HepG2 (cell line): ENCODE data around the gene ZNF747. TPM values are rescaled to one million over a fixed set of nuclear protein-coding genes. Genes with fewer than 3 reads are reported as not detected.

Experiments
- ADNP ChIP-seq: sonication (generic); formaldehyde crosslinking; IDR thresholded peaks from 2 replicates; pipeline ENCODE4 v1.4.0; 2020; ENCODE audit warnings: missing genetic modification reagents
- CC2D1A ChIP-seq: sonication (generic); formaldehyde crosslinking; IDR thresholded peaks from 2 replicates; pipeline ENCODE4 v1.8.1; 2023; ENCODE audit warnings: mild to moderate bottlenecking, missing genetic modification reagents
- KLF6 ChIP-seq: IDR thresholded peaks from 2 replicates; pipeline ENCODE4 v1.8.0; 2016; ENCODE audit warnings: missing biosample characterization, missing genetic modification reagents
- NR2C2 ChIP-seq: sonication (generic); formaldehyde crosslinking; IDR thresholded peaks from 2 replicates; pipeline ENCODE4 v1.4.0; 2020; ENCODE audit warnings: missing genetic modification reagents, mild to moderate bottlenecking, moderate library complexity, borderline replicate concordance
- RFXANK ChIP-seq: IDR thresholded peaks from 2 replicates; pipeline ENCODE4 v1.6.1; 2016
- SIN3A ChIP-seq: IDR thresholded peaks from 2 replicates; pipeline ENCODE4 v1.6.1; 2011; ENCODE audit warnings: low read depth, mild to moderate bottlenecking, control low read depth, low read length, borderline replicate concordance
- SP1 ChIP-seq, 2 experiments: fragments of 450-650 bp in 1 of 2; sonication (generic) in 1 of 2; formaldehyde crosslinking in 1 of 2; IDR thresholded peaks; 2 replicates each; pipeline versions ENCODE4 v1.4.0 to v1.6.1; 2016 to 2020; ENCODE audit warnings: missing genetic modification reagents in 1 of 2
- TARDBP ChIP-seq: sonication (generic); formaldehyde crosslinking; IDR thresholded peaks from 2 replicates; pipeline ENCODE4 v1.8.0; 2022; ENCODE audit warnings: mild to moderate bottlenecking, missing genetic modification reagents
- TBL1XR1 ChIP-seq: fragments of 150-350 bp; IDR thresholded peaks from 2 replicates; pipeline ENCODE4 v1.6.1; 2014; ENCODE audit warnings: borderline replicate concordance, low read length; ENCODE audit not compliant: partially characterized antibody
- TBX2 ChIP-seq: sonication (generic); formaldehyde crosslinking; IDR thresholded peaks from 2 replicates; pipeline ENCODE4 v1.5.0; 2020; ENCODE audit warnings: missing genetic modification reagents, mild to moderate bottlenecking, borderline replicate concordance
- ZC3H4 ChIP-seq: sonication (generic); formaldehyde crosslinking; IDR thresholded peaks from 2 replicates; pipeline ENCODE4 v1.4.0; 2020; ENCODE audit warnings: missing genetic modification reagents, borderline replicate concordance
- ZFP82 ChIP-seq: sonication (generic); formaldehyde crosslinking; IDR thresholded peaks from 2 replicates; pipeline ENCODE4 v1.5.1; 2020; ENCODE audit warnings: mild to moderate bottlenecking, missing genetic modification reagents, borderline replicate concordance
- ZNF263 ChIP-seq: sonication (generic); formaldehyde crosslinking; IDR thresholded peaks from 2 replicates; pipeline ENCODE4 v1.4.0; 2020; ENCODE audit warnings: missing genetic modification reagents
- ZNF274 ChIP-seq: sonication (generic); formaldehyde crosslinking; IDR thresholded peaks from 2 replicates; pipeline ENCODE4 v1.5.1; 2020; ENCODE audit warnings: mild to moderate bottlenecking, missing genetic modification reagents
- ZNF335 ChIP-seq: sonication (generic); formaldehyde crosslinking; IDR thresholded peaks from 2 replicates; pipeline ENCODE4 v1.4.0; 2020; ENCODE audit warnings: missing genetic modification reagents
- ZNF557 ChIP-seq: sonication (generic); formaldehyde crosslinking; IDR thresholded peaks from 2 replicates; pipeline ENCODE4 v1.4.0; 2020; ENCODE audit warnings: missing genetic modification reagents
- ZNF598 ChIP-seq: sonication (generic); formaldehyde crosslinking; IDR thresholded peaks from 2 replicates; pipeline ENCODE4 v1.5.1; 2020; ENCODE audit warnings: mild to moderate bottlenecking, missing genetic modification reagents, borderline replicate concordance
- ZNF629 ChIP-seq: sonication (generic); formaldehyde crosslinking; conservative IDR thresholded peaks from 2 replicates; pipeline ENCODE4 v1.5.0; 2020; ENCODE audit warnings: missing genetic modification reagents
- ZSCAN9 ChIP-seq: IDR thresholded peaks from 2 replicates; pipeline ENCODE4 v1.6.1; 2016; ENCODE audit warnings: borderline replicate concordance
- polyA plus RNA-seq, 8 experiments: library from polyadenylated mRNA; depleted of rRNA in 3 of 8; stranded (reverse) in 7 of 8; unstranded in 1 of 8; fragments of >200 nt; fragmentation: Illumina TruSeq in 4 of 8; extraction: Trizol in 4 of 8; gene quantifications; 2 replicates each; pipeline versions ENCODE4 v1.2.1 to v1.2.3, GENCODE V29; 2011 to 2016; ENCODE audit warnings: low read depth in 4 of 8, missing spikeins in 1 of 8, mixed read lengths in 1 of 8; ENCODE audit not compliant: insufficient read depth in 1 of 8
- total RNA-seq, 5 experiments: library from RNA; depleted of rRNA; stranded (reverse); fragments of >200 nt; fragmentation: Illumina TruSeq; extraction: Trizol; gene quantifications; 2 replicates each; pipeline ENCODE4 v1.2.3, GENCODE V29; 2016; ENCODE audit warnings: low read depth in 1 of 5
- TF ChIP-seq, protein P1 (sequence below): sonication (generic); formaldehyde crosslinking; IDR thresholded peaks from 2 replicates; pipeline ENCODE4 v1.4.0; 2020; ENCODE audit warnings: missing genetic modification reagents
- TF ChIP-seq, protein P2 (sequence below): sonication (generic); formaldehyde crosslinking; IDR thresholded peaks from 2 replicates; pipeline ENCODE4 v1.8.1; 2023; ENCODE audit warnings: mild to moderate bottlenecking, moderate library complexity, missing genetic modification reagents
- TF ChIP-seq, protein P3 (sequence below): sonication (generic); formaldehyde crosslinking; IDR thresholded peaks from 2 replicates; pipeline ENCODE4 v1.8.1; 2023; ENCODE audit warnings: mild to moderate bottlenecking, inconsistent platforms, moderate library complexity, missing genetic modification reagents, borderline replicate concordance
- TF ChIP-seq, protein P4 (sequence below): sonication (generic); formaldehyde crosslinking; IDR thresholded peaks from 2 replicates; pipeline ENCODE4 v1.4.0; 2020; ENCODE audit warnings: mild to moderate bottlenecking, missing genetic modification reagents
- TF ChIP-seq, protein P5 (sequence below): sonication (generic); formaldehyde crosslinking; IDR thresholded peaks from 2 replicates; pipeline ENCODE4 v1.5.0; 2020; ENCODE audit warnings: missing genetic modification reagents

The ZNF747 gene
- total and polyA plus RNA-seq, 2 of the 13 experiments (the other 11 are each of a cell fraction or from before 2014, with no cell fraction given), result 7.2 to 10.2 TPM

DNA sequence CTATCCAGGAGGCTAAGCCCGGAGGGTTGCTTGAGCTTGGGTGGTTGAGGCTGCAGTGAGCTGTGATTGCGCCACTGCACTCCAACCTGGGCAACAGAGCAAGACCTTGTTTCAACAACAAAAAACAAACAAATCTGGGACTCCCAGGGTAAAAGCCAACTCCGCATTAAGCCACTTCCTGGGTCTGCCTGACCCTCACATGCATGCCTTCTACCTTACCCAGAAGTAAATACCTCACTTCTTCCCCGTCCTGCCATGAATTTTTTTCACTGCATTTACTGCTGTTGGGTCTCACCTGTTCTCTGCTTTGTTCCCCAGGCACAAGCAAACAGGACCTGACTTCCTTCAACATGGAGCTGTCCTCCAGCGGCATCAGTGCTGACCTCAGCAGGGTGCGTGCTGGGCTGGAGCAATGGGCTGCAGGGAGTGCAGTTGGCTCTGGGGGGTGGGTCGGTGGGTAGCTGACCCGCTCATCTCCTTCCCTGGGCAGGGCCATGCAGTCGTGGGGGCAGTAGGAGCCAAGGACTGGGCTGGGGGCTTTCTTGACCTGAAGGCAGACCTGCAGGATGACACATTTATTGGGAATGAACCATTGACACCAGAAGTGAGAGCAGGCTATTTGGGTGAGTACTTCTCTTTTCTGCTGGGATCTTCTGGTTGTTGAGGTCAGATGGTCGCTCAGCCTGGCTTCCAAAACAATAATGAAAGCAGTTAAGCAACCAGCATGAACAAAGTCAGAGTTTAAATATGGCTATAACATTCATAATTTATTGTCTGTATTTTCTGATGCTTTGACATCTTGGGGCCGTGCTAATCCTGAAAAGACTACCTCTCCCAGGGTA, 45.7 kb downstream of the ZNF747 start (continued):
- TF ChIP-seq, protein P1, sequence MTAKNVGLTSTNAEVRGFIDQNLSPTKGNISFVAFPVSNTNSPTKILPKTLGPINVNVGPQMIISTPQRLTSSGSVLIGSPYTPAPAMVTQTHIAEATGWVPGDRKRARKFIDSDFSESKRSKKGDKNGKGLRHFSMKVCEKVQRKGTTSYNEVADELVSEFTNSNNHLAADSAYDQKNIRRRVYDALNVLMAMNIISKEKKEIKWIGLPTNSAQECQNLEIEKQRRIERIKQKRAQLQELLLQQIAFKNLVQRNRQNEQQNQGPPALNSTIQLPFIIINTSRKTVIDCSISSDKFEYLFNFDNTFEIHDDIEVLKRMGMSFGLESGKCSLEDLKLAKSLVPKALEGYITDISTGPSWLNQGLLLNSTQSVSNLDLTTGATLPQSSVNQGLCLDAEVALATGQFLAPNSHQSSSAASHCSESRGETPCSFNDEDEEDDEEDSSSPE (CRISPR knock-in tag), result no peak
- TF ChIP-seq, protein P2, sequence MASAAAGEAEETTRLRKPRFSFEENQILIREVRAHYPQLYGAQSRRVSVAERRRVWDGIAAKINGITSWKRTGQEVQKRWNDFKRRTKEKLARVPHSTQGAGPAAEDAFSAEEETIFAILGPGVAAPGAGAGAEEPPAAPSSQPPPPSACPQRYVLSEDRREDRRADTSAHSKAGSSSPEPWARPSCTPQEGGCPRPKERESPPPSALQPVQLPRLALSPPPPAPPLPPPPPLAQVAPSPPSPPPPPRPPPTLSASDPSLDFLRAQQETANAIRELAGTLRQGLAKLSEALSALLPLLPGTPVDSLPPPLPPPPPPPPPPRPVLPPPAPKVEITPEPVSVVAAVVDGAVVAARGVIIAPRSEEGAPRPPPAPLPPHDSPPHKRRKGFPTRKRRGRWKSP (CRISPR knock-in tag), result peak; percentile 57; the same call in 1 of the 2 replicates
- TF ChIP-seq TBX2 (CRISPR knock-in tag) (peak; percentile 70; the same call in 1 of the 2 replicates), SIN3A (peak; percentile 63; the same call in 1 of the 2 replicates), ZNF335 (no peak), KLF6 (CRISPR knock-in tag) (peak; percentile 73; the same call in 1 of the 2 replicates), ZSCAN9 (CRISPR knock-in tag) (peak; percentile 53; the same call in 1 of the 2 replicates), CC2D1A (CRISPR knock-in tag) (no peak), NR2C2 (CRISPR knock-in tag) (peak; percentile 38; the same call in 1 of the 2 replicates), SP1 (IDR thresholded peaks at IDR 0.05) (no peak), SP1 (CRISPR knock-in tag; IDR thresholded peaks at IDR 0.05) (no peak), TARDBP (CRISPR knock-in tag) (peak; percentile 31; the same call in 1 of the 2 replicates), ZC3H4 (CRISPR knock-in tag) (no peak), TBL1XR1 (peak; percentile 42), ZFP82 (CRISPR knock-in tag) (no peak), ZNF263 (CRISPR knock-in tag) (peak; percentile 65), ADNP (peak; percentile 88; the same call in 1 of the 2 replicates), ZNF274 (CRISPR knock-in tag) (peak; percentile 35; the same call in 1 of the 2 replicates), ZNF629 (CRISPR knock-in tag) (0 out of 2 replicates have a peak, but pooled peaks have one; percentile 35), ZNF557 (0 out of 2 replicates have a peak, but pooled peaks have one; percentile 75), ZNF598 (CRISPR knock-in tag) (peak; percentile 72; the same call in 1 of the 2 replicates), RFXANK (CRISPR knock-in tag) (no peak)
- TF ChIP-seq, protein P3, sequence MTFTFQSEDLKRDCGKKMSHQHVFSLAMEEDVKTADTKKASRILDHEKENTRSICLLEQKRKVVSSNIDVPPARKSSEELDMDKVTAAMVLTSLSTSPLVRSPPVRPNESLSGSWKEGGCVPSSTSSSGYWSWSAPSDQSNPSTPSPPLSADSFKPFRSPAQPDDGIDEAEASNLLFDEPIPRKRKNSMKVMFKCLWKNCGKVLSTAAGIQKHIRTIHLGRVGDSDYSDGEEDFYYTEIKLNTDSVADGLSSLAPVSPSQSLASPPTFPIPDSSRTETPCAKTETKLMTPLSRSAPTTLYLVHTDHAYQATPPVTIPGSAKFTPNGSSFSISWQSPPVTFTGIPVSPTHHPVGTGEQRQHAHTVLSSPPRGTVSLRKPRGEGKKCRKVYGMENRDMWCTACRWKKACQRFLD (CRISPR knock-in tag), result no peak
- TF ChIP-seq, protein P4, sequence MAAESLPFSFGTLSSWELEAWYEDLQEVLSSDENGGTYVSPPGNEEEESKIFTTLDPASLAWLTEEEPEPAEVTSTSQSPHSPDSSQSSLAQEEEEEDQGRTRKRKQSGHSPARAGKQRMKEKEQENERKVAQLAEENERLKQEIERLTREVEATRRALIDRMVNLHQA (CRISPR knock-in tag), result no peak
- TF ChIP-seq, protein P5, sequence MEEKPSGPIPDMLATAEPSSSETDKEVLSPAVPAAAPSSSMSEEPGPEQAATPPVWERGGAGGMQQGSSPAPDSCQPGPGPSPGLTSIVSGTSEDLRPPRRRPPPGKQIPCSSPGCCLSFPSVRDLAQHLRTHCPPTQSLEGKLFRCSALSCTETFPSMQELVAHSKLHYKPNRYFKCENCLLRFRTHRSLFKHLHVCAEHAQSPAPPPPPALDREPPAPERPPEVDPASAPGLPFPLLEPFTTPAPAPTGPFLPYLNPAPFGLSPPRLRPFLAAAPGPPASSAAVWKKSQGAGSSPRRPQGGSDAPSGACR, result no peak
